ENCODE measurements around the gene ENTPD8.
"Not testable (repeated sequence)": the region's sequence is repeated elsewhere in the genome, so short reads cannot be mapped to it uniquely, and the experiment has no call there.

The ENTPD8 gene

DNA sequence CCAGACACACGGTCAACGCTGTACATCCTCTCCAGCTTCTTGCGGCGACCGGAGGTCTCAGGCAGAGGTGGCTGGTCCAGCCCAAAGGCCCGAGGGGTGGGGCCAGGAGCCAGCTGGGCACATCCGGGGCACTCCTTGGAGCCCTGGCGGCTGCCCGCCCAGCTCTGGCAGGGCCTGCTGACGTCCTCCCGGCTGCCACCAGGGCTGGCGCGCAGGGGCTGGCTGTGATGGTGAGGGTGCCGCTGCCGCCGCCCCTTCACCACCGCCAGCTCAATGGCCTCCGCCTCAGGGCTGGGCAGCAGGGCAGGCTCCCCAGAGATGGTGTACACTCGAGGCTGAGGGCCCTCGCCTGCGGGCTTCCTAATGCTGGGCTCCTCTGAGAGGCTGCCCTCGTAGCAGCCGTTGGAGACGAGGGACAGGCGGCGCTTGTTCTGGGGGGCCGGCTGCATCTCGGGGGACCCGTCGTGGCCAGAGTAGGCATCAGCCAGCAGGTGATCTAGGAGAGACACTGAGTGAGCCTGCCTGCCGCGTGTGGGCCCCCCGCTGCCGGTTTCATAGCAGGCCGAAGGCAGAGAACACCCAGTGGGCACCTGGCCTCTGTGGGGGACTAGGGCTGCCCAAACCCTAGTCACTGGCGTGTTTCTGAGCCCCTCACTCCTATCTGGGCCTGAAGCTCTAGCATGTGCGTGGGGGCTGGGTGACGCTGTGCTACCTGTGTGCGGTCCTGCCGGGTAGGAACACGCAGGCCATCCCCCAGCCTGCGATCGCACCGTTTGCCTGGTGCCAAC is 16.4 kb upstream of the ENTPD8 start:
- DNase-seq: no peak

DNA sequence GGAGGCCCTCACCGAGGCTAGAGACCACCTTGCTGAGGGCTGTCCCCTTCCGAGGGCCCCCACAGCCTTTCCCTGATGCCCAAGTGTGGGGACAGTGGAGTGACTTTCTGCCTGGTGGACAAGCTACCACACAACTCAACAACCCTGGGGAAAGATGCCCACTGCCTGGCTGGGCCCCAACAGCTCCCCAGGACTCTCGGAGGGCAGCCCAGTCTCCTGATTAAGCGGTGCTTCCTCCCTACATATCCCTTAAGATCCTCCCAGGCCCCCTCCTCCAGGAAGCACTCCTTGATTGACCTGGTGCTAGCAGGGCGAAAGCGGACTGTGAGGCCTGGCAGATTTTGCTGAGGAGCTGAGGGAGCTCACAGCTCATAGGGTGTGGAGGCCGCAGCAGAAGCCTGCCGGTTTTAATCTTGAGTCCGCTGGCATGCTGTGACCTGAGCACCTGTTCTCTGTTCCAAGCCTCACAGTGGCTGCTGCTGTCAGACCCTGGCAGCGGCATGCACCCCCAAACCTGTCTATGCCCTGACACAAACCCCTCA is 15.8 kb upstream of the ENTPD8 start:
- DNase-seq: no peak

DNA sequence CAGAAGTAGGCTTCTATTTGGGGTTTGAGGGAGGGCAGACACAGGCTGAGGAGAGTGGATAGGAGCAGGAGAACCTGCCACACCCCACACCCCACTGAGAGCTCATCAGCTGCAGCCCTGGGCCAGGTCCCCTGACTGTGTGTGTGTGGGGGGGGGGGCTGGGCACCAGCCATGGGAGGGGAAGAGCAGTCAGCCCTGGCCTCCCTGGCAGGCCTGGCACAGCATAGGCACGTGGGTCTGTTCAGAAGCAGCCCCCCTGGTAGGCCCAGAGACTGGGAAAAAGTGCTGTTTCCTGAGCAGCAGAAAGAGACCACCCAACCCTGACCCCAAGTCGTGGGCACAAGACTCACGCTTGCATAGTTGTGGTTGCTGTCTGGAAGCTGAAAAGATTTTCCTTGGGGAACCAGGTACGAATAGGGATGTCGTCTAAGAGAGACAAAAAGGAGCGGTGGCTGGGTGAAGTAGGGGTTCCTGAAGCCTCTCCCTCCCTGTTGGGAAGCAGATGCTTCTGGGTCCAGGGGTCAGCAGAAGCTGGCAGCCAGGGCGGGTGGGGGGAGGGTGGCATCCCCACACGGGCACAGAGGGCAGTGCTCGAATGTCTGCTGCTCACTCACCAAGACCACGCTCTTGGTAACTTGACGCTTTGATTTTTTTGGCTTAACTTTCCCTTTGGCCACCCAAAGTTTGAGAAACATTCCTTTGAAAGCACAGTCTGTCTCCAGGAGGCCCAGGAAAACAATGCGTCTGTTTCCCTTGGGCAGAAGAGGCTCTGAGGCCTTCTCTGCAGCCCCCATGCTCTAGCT is 15.1 kb upstream of the ENTPD8 start:
- DNase-seq: no peak

DNA sequence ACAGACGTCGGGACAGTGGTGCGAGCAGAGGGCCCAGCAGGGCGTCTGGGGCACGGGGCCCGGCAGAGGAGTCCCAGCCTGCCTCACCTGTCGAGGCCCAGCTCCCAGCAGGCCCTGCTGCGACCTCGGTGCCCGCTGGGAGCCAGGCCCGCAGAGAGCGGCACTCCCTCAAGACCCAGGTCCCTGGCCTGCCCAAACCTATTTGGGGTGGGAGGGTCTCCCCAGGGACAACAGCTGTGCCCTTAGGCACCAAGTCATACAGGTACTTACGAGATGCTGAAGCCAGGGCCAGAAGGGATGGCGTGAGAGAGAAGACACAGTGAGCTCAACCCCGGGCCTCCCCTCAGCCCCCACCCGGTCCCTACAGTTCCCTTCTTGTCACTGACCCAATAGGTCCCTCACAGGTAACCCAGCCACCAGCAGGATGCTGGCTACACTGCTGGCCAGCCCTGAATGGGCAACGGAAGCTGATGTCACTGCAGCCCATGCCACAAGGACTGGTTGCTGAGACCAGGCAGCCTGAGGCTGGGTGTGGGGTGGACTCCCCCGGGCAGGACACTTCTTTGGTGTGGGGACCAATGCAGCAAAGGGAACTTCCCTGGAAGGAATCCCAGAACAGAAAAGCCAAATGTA is 14.3 kb upstream of the ENTPD8 start:
- DNase-seq: no peak

DNA sequence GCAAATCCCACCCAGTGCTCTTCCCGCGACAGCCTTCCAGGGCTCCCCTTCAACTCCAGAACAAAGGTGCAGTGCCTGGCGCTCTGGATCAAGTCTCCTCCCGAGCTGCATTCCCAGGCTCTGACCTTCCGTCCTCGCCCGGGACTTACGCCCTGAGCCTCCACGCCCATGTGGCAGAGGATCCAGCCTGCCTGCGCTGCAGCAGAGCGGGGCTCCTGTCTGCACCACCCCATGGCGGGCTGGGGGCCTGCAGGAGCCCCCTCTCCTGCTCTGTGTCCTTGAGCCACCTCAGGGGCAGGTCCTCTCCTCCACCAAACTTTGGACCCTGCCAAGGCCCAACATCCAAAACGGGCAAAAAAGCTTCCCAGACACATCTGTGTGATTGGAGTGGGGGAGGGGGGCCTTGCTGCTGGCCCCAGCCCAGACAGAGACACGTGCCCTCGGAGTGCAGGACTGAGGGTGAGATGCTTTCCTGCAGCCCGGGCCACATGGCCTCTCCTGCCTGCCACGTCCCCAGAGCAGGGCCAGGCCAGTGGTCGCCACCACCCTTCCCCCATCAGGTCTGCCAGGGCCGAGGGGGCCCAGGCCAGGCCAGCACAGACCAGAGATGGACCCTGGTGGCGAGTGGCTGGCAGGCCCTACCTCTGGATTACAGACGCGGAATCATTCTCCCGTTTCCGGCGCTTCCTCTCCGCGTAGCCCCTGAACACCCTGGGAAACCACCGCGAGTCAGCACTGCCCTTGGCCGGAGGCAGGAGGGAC is 13.6 kb upstream of the ENTPD8 start:
- no peak for DNase-seq

DNA sequence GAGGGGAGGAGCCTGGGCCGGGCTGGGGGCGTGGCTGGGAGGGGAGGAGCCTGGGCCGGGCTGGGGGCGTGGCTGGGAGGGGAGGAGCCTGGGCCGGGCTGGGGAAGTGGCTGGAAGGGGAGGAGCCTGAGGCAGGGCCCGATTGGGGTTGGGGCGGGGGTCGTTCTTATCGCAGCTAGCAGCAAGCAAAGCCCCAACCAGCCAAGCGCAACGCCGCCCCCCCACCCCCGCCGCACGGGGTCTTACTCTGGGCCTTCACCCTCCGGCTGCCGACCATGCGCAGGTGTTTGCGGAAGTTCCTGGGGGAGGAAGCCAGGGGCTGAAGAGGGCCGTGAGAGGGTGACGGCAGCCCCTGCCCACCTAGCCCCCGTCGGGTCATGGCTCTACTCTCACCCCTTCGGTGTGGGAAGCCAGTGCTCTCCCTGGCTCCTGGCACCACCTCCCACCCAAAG is 13.0 kb upstream of the ENTPD8 start:
- DNase-seq: no peak

DNA sequence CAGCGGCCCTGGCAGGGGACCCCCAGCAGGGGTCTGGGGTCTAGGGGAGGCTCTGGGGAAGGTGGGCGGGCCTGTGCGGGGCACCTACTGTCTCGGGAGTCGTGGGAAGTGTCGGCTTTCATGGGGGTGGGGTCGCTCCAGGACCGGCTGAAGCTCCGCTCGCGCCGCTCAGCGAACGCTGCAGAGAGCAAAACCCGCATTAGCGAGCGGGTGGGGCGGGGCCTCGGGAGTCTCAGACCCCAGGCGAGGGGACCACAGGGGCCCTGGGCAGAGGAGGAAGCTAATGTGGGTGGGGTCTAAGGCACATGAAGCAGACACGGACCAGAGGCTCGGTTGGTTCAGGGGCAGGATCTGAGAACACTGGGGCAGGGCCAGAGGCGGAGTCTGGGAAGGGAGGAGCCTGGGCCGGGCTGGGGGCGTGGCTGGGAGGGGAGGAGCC is 12.5 kb upstream of the ENTPD8 start:
- DNase-seq: no peak

DNA sequence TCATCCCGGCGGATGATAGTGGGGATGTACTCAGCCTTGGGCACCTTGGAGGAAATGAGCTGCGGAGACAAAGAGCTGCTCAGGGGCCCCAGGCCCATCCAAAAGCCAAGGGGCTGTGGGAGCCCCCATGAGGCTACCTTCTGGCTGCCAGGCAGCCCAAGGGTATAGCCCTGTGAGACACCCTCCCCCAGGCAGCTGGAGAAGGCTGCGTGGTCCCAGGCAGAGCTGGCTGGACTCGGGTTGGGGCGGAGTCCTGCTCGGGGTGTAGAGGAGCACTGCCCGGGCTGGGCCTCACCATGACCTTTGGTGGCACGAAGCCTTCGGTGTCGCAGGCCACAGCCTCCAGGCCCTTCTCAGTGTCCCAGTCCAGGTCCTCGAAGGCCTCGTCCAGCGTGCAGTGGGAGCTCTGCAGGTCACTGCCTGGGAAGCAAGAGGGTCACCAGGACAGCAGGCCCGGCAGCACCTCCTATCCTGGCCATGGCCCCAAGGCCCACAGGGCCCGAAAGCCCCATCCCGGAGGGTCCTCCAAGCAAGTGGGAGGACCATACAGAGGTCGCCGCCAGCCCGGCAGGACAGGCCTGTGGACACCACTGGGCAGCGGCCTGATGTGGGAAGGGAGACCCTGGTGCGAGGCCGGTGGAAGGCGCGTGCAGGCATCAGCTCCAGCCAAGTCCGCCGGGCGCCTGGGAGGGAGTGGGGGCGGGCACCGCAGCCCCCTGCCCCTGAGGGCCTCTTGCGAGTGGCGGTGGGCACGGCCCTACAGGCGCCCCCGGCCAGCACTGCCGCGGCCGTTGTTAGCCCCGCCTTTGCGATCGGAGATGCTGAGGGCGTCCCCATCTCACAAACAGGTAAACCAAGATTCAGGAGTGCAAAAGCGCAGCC is 11.8 kb upstream of the ENTPD8 start:
- no peak for DNase-seq

DNA sequence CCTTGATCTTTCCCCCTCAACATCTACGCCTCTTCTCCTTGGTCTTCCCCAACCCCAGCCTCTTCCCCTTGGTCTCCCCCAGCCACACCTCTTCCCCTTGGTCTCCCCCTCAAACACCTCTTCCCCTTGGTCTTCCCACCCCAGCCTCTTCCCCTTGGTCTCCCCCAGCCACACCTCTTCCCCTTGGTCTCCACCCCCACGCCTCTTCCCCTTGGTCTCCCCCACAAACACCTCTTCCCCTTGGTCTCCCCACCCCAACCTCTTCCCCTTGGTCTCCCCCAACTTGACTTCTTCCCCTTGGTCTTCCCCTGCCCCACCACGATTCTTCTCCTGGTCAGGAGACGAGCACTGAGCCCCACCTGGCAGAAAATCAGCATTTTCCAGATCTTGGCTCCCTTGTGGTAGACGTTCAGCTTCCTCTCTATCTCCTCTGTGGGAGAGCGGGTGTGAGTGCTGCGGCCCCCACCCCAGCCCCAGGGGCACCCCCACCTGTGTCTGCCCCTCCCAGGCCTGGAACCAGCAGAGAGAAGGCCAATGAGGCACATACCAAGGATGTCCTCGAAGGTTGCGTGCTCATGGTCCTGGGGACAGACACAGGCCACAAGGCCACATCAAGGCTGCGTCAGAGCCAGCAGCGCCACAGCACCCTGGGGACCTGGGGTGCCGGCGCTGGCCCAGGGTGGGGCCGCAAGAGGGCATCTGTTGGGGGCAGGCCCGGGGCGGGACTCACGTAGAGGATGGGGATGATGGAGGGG is 11.0 kb upstream of the ENTPD8 start:
- no peak for DNase-seq

DNA sequence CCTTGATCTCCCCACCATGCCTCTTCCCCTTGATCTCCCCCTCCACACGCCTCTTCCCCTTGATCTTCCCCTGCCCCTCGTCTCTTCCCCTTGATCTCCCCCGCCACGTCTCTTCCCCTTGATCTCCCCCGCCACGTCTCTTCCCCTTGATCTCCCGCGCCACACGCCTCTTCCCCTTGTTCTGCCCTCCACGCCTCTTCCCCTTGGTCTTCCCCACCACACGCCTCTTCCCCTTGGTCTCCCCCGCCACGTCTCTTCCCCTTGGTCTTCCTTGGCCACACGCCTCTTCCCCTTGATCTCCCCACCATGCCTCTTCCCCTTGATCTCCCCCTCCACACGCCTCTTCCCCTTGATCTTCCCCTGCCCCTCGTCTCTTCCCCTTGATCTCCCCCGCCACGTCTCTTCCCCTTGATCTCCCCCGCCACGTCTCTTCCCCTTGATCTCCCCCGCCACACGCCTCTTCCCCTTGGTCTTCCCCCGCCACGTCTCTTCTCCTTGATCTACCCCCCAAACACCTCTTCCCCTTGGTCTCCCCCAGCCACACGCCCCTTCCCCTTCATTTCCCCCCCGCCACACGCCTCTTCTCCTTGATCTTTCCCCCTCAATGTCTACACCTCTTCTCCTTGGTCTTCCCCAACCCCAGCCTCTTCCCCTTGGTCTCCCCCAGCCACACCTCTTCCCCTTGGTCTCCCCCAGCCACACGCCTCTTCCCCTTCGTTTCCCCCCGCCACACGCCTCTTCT is 10.3 kb upstream of the ENTPD8 start:
- DNase-seq: not testable (repeated sequence)

DNA sequence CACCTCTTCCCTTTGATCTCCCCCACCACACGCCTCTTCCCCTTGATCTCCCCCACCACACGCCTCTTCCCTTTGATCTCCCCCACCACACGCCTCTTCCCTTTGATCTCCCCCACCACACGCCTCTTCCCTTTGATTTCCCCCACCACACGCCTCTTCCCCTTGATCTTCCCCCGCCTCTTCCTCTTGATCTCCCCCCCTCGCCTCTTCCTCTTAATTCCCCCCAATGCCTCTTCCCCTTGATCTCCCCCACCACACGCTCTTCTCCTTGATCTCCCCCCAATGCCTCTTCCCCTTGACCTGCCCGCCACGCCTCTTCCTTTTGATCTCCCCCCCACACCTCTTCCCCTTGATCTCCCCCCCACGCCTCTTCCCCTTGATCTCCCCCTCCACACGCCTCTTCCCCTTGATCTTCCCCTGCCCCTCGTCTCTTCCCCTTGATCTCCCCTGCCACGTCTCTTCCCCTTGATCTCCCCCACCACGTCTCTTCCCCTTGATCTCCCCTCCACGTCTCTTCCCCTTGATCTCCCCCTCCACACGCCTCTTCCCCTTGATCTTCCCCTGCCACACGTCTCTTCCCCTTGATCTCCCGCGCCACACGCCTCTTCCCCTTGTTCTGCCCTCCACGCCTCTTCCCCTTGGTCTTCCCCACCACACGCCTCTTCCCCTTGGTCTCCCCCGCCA is 9.5 kb upstream of the ENTPD8 start:
- not testable (repeated sequence) for DNase-seq

DNA sequence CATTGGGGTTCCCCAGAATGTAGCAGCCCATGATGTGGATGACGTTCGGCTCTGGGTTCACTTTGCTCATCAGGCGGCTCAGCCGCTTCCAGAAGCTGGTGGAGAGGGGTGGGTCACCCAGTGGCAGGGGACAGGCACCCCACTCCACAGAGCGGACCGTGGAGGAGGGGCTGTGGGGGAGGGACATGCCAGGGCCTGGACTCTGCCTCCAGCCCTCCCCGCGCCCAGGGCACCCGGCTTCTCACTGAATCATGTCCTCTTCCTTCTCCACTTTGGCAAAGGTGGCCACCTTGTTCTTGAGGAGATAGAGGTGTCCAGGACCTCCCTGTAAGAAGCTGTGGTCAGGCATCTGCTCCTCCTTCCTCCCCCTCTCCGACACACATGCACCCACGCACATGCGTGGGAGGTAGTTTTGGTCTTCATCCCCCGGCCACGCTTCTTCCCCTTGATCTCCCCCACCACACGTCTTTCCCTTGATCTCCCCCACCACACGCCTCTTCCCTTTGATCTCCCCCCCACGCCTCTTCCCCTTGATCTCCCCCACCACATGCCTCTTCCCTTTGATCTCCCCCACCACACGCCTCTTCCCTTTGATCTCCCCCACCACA is 8.9 kb upstream of the ENTPD8 start:
- DNase-seq: no peak

DNA sequence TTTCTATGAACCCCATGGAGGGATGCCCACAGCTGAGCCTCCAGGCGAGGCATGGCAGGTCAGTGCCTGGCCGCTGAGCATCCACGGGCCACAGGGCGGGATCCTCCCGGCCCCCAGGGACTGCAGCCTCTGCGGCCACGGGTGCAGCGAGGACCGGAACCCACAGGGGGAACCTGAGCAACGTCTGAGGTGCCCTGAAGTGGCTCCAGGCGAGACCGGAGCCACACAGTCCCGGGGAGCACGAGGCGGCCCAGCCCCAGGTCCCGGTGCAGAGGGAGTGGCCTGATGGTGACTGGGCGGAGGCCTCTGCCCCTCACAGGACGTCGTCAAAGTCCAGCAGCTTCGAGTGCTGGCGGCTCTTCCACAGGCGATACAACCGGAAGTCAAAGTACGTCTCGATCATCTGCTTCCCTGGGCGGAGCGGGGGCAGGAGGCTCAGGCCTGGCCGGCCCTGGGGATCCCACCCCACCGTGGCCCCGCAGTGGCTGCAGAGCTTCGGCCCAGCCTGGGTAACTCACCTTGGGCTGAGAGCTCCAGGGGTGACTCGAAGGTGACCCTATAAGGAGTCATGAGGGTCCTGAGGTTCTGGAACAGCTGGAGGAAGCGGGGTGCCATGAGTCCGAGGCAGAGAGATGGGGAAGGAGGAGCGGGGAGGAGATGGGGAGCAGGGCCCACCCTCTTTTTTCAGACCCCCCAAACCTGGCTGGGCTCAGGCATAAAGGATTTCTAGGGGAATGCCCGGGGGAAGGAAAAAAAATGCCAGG is 8.1 kb upstream of the ENTPD8 start:
- DNase-seq: no peak

DNA sequence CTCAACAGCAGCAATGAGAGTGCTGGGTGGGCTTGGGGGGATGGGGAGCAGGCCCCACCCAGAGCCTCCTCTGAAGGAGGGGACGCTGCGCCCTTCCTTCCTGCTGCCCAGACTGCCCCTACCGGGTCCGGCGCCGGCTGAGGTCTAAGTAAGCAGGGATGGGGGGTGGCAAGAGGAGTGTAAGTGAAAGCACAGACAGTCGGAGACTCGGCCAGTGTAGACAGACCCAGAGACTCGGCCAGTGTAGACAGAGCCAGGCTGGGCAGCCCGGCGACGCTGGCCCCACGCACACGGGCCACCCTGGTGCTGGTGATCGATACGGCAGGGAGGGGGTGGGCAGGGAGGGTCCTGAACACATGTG is 7.4 kb upstream of the ENTPD8 start:
- no peak for DNase-seq

DNA sequence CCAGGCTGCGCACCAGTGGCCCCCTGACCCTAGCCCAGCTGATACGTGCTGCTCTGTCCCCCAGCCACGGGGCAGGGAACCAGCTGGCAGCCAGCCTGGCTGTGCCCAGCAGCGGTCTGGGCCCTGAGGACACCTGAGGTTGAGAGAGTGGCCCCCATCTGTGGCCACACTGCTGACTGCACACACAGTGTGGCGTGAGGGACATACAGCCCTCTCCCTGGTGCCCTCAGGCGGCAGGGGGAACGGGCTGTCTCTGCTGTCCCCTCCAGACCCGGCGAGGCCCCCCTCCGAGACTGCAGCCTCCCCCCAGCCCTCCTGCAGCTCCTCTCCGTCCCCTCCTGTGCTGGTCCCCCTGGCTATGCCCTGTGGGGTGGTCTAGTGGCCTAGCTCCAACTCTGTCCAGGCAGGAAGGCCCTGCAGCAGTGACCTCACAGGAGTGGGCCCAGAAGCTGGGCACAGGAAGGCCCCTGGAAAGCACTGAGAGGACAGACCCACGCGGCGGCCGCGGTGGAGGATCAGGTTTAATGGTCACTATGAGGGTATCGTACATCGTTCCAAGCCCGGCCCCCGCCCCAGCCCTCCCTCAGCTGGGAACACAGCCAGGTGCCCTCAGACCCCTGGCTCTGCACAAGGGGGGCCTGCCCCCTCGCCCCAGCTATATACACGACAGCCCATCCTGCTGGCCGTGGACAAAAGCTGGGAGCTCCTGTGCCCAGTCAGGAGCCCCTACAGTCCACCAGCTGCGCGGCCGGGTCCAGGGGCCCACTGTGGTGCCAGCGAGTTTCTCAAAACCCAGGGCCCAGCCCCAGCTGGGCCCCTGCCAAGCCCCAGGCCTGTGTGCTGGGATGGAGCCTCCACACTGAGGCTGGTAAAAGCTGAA is 6.8 kb upstream of the ENTPD8 start:
- no peak for DNase-seq

DNA sequence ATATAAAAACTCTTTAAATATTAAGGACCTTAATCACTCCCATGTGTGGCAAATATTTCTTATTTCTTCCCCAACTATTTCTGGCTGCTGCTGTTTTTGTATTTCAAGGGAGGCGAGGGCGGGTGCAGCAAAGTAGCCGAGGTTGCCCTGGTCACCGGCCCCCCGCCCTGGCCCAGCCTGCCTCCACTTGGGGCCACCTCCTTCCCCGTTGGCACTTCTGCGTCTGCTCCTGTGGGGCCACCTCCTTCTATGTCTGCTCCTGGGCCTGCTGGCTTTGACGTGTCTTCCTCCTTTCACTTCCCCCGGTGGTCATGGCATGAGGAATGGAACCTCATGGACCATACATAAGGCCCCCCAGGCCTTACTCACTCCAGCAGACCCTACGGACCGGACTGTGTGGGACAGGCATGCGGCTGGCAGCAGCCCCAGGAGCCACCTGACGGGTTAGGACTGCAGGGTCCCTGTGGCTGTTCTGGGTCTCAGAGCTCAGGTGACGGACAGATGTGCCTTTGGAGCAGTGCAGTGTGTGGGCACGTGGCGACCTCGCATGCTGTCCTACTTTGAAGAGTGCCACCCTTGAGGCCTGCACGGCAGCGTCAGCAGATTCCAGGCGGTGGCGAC is 5.8 kb upstream of the ENTPD8 start:
- no peak for DNase-seq

DNA sequence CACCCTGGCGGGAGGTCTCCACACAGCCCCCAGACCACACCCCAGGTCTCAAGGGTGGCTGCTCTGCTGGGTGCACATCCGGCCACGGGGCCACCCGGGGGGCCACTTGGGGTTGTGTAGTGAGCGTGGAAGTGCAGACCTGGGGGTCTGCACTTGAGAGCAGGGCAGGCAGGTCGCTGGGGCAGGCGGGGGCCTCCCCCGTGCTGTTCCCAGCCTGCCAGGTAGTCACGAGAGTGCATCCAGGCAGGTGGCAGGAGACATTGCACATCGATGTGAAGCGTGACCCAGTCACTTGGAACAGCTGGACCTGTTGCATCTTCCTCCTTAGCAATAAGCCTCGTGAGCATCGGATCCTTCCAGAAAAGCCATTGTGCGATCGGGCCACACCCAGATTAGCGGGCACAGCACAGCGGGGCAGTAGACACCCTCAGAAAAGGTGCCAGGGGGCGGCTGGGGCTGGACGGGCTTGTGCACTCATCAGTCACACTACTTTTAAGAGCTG is 4.8 kb upstream of the ENTPD8 start:
- no peak for DNase-seq
